Right lobe of liver (tissue), 4 donors: ENCODE data around the gene PLIN5.

ENCODE experiments used
- POLR2A ChIP-seq: fragments of 450-650 bp; IDR thresholded peaks from one replicate; pipeline ENCODE4 v1.6.1; 2017; ENCODE audit warnings: antibody characterized with exemption, mild to moderate bottlenecking
- TF ChIP-seq, protein P1 (sequence below), 4 donors: fragments of 200-600 bp in 3 of 4; fragments of 450-650 bp in 1 of 4; IDR thresholded peaks; one replicate each; pipeline versions ENCODE4 v1.5.1 to v1.8.0; 2016 to 2022; ENCODE audit warnings: antibody characterized with exemption in 4 of 4, mild to moderate bottlenecking in 2 of 4
- donor health status: DM: no; HTN: no; CAD: no.
- donor health status: DM: no; HTN: no; CAD: no.
- donor health status: DM: no; HTN: yes; CAD: no.

DNA sequence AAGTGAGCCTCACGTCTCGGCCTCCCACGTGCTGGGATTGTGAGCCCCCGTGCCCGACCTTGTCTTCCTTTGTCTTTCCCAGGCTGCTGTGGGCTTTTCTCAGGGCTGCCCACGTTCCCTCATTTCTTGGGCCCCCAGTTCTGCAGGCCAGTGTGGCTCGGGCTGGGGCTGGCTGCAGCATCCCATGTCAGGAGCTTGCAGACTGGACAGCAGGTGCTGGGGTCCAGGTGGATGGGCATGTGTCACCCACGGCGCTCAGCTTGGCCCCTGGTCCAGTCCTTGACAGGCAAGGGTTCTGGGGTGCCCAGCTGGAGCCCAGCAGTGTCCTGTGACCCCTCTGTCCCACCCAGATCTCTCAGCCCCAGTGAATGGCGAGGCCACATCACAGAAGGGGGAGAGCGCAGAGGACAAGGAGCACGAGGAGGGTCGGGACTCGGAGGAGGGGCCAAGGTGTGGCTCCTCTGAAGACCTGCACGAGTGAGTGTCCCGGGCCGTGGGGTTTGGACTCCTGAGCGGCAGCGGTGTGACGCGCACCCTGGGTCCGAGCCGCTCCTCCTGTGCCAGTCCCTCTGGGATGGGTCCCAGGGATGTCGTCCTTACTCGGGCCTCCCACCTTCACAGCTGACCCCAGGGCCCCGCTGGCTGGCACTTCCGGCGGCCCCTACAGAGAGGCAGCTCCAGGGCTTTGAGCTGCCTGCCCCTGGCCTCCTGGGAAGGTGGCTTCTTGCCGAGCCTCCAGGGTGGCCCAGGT is 34.0 kb downstream of the PLIN5 start:
- TF ChIP-seq, protein P1, sequence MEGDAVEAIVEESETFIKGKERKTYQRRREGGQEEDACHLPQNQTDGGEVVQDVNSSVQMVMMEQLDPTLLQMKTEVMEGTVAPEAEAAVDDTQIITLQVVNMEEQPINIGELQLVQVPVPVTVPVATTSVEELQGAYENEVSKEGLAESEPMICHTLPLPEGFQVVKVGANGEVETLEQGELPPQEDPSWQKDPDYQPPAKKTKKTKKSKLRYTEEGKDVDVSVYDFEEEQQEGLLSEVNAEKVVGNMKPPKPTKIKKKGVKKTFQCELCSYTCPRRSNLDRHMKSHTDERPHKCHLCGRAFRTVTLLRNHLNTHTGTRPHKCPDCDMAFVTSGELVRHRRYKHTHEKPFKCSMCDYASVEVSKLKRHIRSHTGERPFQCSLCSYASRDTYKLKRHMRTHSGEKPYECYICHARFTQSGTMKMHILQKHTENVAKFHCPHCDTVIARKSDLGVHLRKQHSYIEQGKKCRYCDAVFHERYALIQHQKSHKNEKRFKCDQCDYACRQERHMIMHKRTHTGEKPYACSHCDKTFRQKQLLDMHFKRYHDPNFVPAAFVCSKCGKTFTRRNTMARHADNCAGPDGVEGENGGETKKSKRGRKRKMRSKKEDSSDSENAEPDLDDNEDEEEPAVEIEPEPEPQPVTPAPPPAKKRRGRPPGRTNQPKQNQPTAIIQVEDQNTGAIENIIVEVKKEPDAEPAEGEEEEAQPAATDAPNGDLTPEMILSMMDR (IDR thresholded peaks at IDR 0.05) = no peak
- TF ChIP-seq POLR2A = no peak
